ENCODE results near the gene CRELD1. TPM values are rescaled to one million over a fixed set of nuclear protein-coding genes. Genes with fewer than 3 reads are reported as not detected.
A peak's percentile ranks its signal among the peaks of the same experiment; 100 is the strongest.

CRELD1 gene
- total and polyA plus RNA-seq, 9 of the 15 experiments (the other 6 are each of a cell fraction or from before 2014, with no cell fraction given) = 3.3 to 25.8 (median 16.5) TPM

DNA sequence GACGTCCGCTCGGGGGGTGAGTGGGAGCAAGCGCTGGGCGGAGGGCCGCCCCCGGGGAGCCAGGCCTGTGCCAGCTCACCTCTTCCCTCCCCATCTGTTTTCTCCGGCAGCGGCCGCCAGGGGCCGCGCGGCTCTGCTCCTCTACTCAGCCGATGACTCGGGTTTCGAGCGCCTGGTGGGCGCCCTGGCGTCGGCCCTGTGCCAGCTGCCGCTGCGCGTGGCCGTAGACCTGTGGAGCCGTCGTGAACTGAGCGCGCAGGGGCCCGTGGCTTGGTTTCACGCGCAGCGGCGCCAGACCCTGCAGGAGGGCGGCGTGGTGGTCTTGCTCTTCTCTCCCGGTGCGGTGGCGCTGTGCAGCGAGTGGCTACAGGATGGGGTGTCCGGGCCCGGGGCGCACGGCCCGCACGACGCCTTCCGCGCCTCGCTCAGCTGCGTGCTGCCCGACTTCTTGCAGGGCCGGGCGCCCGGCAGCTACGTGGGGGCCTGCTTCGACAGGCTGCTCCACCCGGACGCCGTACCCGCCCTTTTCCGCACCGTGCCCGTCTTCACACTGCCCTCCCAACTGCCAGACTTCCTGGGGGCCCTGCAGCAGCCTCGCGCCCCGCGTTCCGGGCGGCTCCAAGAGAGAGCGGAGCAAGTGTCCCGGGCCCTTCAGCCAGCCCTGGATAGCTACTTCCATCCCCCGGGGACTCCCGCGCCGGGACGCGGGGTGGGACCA lies 632 bp upstream of the CRELD1 start (continued):
- TF ChIP-seq, protein P1, sequence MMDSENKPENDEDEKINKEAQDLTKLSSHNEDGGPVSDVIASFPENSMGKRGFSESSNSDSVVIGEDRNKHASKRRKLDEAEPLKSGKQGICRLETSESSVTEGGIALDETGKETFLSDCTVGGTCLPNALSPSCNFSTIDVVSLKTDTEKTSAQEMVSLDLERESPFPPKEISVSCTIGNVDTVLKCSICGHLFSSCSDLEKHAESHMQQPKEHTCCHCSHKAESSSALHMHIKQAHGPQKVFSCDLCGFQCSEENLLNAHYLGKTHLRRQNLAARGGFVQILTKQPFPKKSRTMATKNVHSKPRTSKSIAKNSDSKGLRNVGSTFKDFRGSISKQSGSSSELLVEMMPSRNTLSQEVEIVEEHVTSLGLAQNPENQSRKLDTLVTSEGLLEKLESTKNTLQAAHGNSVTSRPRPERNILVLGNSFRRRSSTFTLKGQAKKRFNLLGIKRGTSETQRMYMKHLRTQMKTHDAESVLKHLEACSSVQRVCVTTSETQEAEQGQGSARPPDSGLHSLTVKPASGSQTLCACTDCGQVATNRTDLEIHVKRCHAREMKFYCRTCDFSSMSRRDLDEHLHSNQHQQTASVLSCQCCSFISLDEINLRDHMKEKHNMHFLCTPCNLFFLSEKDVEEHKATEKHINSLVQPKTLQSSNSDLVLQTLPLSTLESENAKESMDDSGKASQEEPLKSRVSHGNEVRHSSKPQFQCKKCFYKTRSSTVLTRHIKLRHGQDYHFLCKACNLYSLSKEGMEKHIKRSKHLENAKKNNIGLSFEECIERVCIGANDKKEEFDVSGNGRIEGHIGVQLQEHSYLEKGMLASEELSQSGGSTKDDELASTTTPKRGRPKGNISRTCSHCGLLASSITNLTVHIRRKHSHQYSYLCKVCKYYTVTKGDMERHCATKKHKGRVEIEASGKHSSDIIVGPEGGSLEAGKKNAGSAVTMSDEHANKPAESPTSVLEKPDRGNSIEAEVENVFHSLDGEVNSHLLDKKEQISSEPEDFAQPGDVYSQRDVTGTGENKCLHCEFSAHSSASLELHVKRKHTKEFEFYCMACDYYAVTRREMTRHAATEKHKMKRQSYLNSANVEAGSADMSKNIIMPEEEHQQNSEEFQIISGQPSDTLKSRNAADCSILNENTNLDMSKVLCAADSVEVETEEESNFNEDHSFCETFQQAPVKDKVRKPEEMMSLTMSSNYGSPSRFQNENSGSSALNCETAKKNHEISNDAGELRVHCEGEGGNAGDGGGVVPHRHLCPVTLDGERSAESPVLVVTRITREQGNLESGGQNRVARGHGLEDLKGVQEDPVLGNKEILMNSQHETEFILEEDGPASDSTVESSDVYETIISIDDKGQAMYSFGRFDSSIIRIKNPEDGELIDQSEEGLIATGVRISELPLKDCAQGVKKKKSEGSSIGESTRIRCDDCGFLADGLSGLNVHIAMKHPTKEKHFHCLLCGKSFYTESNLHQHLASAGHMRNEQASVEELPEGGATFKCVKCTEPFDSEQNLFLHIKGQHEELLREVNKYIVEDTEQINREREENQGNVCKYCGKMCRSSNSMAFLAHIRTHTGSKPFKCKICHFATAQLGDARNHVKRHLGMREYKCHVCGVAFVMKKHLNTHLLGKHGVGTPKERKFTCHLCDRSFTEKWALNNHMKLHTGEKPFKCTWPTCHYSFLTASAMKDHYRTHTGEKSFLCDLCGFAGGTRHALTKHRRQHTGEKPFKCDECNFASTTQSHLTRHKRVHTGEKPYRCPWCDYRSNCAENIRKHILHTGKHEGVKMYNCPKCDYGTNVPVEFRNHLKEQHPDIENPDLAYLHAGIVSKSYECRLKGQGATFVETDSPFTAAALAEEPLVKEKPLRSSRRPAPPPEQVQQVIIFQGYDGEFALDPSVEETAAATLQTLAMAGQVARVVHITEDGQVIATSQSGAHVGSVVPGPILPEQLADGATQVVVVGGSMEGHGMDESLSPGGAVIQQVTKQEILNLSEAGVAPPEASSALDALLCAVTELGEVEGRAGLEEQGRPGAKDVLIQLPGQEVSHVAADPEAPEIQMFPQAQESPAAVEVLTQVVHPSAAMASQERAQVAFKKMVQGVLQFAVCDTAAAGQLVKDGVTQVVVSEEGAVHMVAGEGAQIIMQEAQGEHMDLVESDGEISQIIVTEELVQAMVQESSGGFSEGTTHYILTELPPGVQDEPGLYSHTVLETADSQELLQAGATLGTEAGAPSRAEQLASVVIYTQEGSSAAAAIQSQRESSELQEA (IDR thresholded peaks at IDR 0.05; ENCODE audit: low read depth) = peak; percentile 59; the same call in 1 of the 2 replicates
- TF ChIP-seq, protein P2, sequence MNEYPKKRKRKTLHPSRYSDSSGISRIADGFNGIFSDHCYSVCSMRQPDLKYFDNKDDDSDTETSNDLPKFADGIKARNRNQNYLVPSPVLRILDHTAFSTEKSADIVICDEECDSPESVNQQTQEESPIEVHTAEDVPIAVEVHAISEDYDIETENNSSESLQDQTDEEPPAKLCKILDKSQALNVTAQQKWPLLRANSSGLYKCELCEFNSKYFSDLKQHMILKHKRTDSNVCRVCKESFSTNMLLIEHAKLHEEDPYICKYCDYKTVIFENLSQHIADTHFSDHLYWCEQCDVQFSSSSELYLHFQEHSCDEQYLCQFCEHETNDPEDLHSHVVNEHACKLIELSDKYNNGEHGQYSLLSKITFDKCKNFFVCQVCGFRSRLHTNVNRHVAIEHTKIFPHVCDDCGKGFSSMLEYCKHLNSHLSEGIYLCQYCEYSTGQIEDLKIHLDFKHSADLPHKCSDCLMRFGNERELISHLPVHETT (CRISPR knock-in tag; conservative IDR thresholded peaks at IDR 0.05 in 1 of 2, IDR thresholded peaks at IDR 0.05 in 1 of 2) = peak in 1 of 2 experiments; percentile 33; a peak in 1 of 4 replicates
- TF ChIP-seq SMAD2 (IDR thresholded peaks at IDR 0.05; ENCODE audit: low read depth, low read length) (no peak), ZKSCAN3 (CRISPR knock-in tag; IDR thresholded peaks at IDR 0.05) (no peak), SRSF1 (IDR thresholded peaks at IDR 0.05; ENCODE audit: low read depth, low read length) (no peak), ZNF197 (CRISPR knock-in tag; IDR thresholded peaks at IDR 0.05; ENCODE audit: low read depth) (no peak), MTF1 (CRISPR knock-in tag; IDR thresholded peaks at IDR 0.05; ENCODE audit: borderline replicate concordance) (no peak), U2AF2 (optimal IDR thresholded peaks at IDR 0.05; ENCODE audit: low read depth, low read length) (no peak), RBM34 (IDR thresholded peaks at IDR 0.05; ENCODE audit: borderline replicate concordance, insufficient read depth, low read length) (peak; percentile 56; the same call in 1 of the 2 replicates)
- TF ChIP-seq, protein P3, sequence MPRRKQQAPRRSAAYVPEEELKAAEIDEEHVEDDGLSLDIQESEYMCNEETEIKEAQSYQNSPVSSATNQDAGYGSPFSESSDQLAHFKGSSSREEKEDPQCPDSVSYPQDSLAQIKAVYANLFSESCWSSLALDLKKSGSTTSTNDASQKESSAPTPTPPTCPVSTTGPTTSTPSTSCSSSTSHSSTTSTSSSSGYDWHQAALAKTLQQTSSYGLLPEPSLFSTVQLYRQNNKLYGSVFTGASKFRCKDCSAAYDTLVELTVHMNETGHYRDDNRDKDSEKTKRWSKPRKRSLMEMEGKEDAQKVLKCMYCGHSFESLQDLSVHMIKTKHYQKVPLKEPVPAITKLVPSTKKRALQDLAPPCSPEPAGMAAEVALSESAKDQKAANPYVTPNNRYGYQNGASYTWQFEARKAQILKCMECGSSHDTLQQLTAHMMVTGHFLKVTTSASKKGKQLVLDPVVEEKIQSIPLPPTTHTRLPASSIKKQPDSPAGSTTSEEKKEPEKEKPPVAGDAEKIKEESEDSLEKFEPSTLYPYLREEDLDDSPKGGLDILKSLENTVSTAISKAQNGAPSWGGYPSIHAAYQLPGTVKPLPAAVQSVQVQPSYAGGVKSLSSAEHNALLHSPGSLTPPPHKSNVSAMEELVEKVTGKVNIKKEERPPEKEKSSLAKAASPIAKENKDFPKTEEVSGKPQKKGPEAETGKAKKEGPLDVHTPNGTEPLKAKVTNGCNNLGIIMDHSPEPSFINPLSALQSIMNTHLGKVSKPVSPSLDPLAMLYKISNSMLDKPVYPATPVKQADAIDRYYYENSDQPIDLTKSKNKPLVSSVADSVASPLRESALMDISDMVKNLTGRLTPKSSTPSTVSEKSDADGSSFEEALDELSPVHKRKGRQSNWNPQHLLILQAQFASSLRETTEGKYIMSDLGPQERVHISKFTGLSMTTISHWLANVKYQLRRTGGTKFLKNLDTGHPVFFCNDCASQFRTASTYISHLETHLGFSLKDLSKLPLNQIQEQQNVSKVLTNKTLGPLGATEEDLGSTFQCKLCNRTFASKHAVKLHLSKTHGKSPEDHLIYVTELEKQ (CRISPR knock-in tag; IDR thresholded peaks at IDR 0.05) = no peak
- TF ChIP-seq, protein P4, sequence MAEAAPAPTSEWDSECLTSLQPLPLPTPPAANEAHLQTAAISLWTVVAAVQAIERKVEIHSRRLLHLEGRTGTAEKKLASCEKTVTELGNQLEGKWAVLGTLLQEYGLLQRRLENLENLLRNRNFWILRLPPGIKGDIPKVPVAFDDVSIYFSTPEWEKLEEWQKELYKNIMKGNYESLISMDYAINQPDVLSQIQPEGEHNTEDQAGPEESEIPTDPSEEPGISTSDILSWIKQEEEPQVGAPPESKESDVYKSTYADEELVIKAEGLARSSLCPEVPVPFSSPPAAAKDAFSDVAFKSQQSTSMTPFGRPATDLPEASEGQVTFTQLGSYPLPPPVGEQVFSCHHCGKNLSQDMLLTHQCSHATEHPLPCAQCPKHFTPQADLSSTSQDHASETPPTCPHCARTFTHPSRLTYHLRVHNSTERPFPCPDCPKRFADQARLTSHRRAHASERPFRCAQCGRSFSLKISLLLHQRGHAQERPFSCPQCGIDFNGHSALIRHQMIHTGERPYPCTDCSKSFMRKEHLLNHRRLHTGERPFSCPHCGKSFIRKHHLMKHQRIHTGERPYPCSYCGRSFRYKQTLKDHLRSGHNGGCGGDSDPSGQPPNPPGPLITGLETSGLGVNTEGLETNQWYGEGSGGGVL (CRISPR knock-in tag; IDR thresholded peaks at IDR 0.05) = no peak
